ENCODE results near the gene PTGR3. TPM values are rescaled to one million over a fixed set of nuclear protein-coding genes. Genes with fewer than 3 reads are reported as not detected.
A peak's percentile ranks its signal among the peaks of the same experiment; 100 is the strongest.

Gene PTGR3
- total and polyA plus RNA-seq, 9 donors, result 15.4 to 55.7 (median 30.5) TPM

DNA sequence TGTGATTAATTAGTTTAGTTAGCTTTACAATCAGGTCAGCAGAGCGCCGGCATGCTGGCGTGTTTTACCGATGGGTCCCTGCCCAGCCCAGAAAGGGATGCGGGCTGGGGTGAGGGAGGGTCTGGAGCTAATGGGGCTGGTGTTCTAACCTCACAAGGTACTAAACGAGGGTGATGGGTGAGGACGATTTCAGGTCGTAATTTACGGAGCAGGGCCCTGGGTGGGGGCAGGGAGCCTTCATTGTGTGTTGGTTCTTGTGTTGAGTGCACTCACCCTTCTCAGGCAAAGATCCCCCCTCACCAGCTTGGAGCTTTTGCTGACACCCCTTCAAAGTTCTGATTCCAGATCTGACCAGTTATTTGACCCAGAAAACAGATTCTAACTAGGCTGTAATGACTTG lies 39.5 kb downstream of the PTGR3 start:
- no peaks in the 10 kb centered on the region for H3K4me1 ChIP-seq (ENCODE audit: insufficient read depth)
- intact Hi-C loops (cut with DNase I), result no loop called here

DNA sequence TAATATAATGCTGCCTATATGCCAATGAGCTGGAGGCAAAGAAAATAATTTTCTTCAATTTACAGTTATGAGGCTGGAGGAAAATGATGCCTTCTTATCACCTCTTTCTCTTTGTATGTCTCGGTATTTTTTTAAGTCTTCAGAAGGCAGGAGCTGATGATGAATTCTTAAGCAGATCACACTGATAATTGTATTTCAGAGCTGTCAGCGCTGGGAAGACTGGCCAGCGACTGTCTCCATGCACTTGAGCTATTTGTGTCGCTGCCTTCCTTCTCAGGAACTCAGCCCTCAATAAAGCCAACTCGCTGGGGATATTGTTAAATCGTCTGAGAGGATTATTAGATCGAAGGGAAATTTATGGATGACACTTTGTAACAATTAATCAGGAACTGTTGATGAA lies 40.3 kb downstream of the PTGR3 start:
- Histone ChIP-seq H3K36me3 (no peaks in the 10 kb centered on the region), H3K9me3 (no peaks in the 10 kb centered on the region), H3K27ac (no peak overlapping the region), H3K4me3 (no peak overlapping the region), H3K4me1 (ENCODE audit: insufficient read depth) (no peaks in the 10 kb centered on the region), H3K27me3 (no peaks in the 10 kb centered on the region)
- no peak for TF ChIP-seq POLR2A (IDR thresholded peaks at IDR 0.05)
- no peak for TF ChIP-seq EP300 (IDR thresholded peaks at IDR 0.05)
- TF ChIP-seq, protein P1, sequence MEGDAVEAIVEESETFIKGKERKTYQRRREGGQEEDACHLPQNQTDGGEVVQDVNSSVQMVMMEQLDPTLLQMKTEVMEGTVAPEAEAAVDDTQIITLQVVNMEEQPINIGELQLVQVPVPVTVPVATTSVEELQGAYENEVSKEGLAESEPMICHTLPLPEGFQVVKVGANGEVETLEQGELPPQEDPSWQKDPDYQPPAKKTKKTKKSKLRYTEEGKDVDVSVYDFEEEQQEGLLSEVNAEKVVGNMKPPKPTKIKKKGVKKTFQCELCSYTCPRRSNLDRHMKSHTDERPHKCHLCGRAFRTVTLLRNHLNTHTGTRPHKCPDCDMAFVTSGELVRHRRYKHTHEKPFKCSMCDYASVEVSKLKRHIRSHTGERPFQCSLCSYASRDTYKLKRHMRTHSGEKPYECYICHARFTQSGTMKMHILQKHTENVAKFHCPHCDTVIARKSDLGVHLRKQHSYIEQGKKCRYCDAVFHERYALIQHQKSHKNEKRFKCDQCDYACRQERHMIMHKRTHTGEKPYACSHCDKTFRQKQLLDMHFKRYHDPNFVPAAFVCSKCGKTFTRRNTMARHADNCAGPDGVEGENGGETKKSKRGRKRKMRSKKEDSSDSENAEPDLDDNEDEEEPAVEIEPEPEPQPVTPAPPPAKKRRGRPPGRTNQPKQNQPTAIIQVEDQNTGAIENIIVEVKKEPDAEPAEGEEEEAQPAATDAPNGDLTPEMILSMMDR (IDR thresholded peaks at IDR 0.05), result no peak
- WGBS, 3 donors, result 48 to 58% (median 48%) methylated on average over 7 of the region's 7 CpGs
- intact Hi-C loops (cut with DNase I), result no loop called here
- DNase-seq, result no peak

More for the DNA sequence above, 39.5 kb downstream of the PTGR3 start:
- H3K27me3 ChIP-seq, result no peaks in the 10 kb centered on the region
- DNase-seq, result no peak
- 60 to 71% (median 67%) methylated on average over 9 of the region's 9 CpGs for WGBS, 3 donors
- TF ChIP-seq EP300 (IDR thresholded peaks at IDR 0.05) (no peak), POLR2A (IDR thresholded peaks at IDR 0.05) (no peak)
- H3K9me3 ChIP-seq, result no peaks in the 10 kb centered on the region
- H3K4me3 ChIP-seq, result no peak overlapping the region
- H3K27ac ChIP-seq, result no peak overlapping the region
- no peaks in the 10 kb centered on the region for H3K36me3 ChIP-seq

DNA sequence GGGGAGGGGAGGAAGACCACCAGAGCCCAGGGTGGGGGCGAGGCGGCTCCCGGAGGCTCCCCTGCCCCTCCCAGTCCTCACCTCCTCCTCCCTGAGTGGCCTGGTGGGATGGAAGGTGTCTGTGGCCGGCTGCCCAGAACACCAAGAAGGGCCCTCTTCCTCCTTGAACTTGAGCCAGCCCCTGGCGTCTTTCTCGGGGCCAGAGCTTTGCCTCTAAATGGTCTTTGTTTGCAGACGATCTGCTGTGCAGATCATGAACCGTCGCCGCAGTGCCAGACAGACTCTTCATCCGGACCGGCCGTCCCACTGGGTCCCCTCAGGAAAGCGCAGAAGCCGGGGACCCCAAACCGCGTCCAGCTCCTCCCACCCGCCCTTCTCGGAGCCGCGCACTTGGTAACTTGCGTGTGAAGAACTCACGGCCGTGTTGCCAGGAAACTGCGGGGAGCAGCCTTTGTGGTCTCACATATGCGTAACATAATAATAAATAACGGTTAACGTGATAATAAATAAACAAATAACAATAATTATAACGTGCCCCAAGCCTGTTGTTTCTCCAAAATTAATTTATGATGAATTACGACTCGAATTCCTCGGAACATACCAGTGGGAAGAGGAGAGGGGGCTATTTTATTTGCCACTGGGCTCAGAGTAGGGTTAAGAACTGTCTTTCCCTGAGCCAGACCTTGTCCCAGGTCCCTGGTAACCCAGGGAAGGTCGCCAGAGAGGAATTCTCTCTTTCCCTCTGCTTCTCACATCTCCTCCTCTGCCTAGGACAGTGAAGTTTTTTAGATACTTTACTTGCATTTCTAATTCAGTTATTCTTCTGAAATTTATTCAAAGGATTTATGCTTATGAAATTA lies 41.0 kb downstream of the PTGR3 start:
- Histone ChIP-seq H3K27ac (no peak overlapping the region), H3K9me3 (no peaks in the 10 kb centered on the region), H3K36me3 (no peaks in the 10 kb centered on the region), H3K27me3 (no peaks in the 10 kb centered on the region), H3K4me1 (ENCODE audit: insufficient read depth) (no peaks in the 10 kb centered on the region), H3K4me3 (peak overlapping the region; percentile 16)
- peak in 1 of 5 donors; percentile 48 for DNase-seq
- TF ChIP-seq POLR2A (IDR thresholded peaks at IDR 0.05) (no peak), EP300 (IDR thresholded peaks at IDR 0.05) (no peak)
- TF ChIP-seq, protein P1 (IDR thresholded peaks at IDR 0.05), result no peak
- intact Hi-C loops (cut with DNase I), result no loop called here
- WGBS, 3 donors, result 68 to 75% (median 73%) methylated on average over 33 of the region's 33 CpGs

DNA sequence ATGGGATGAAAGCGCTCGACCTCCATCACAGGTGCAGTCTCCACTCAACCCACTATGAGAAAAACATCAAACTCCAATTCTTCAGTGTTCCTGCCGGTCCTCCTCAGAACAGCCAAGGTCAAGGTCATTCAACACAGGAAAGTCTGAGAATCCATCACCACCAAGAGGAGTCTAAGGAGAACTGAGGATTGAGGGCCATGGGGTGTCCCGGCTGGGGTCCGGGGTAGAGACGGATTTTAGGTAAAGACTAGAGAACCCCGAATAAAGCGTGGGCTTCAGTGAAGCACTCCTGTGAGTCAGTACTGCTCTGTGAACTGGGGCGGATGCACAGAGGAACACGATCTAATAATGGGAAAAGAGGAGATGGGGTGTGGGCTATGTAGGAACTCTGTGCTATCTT lies 41.8 kb downstream of the PTGR3 start:
- Histone ChIP-seq H3K27ac (no peak overlapping the region), H3K36me3 (no peaks in the 10 kb centered on the region), H3K4me1 (ENCODE audit: insufficient read depth) (no peaks in the 10 kb centered on the region), H3K27me3 (no peaks in the 10 kb centered on the region), H3K4me3 (no peak overlapping the region), H3K9me3 (no peaks in the 10 kb centered on the region)
- no peak for DNase-seq
- WGBS, 3 donors, result 83 to 84% (median 83%) methylated on average over 10 of the region's 10 CpGs
- intact Hi-C loops (cut with DNase I), result no loop called here
- TF ChIP-seq, protein P1 (IDR thresholded peaks at IDR 0.05), result no peak
- TF ChIP-seq POLR2A (IDR thresholded peaks at IDR 0.05), result no peak
- TF ChIP-seq EP300 (IDR thresholded peaks at IDR 0.05), result no peak

DNA sequence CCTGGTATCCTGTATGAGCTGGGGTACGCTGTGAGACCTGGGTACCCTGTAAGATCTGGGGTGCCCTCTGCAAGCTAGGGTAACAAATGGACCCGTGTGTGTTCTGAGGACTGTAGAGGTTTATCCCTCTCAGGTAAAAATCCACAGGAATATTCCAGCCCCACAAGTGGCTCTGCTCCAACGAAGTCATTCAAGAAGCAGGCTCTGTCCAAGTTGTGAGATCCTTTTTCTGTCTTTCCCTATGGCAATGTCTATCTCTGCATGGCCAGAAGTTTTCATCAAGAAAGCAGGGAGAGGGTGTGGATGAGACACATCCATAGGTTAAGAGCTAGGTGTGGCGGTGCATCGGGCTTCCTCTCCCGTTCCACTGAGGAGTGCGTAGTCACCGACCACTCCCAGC lies 43.0 kb downstream of the PTGR3 start:
- H3K27me3 ChIP-seq, result no peaks in the 10 kb centered on the region
- 87 to 96% (median 95%) methylated on average over 8 of the region's 8 CpGs for WGBS, 3 donors
- DNase-seq, result no peak
- H3K36me3 ChIP-seq, result no peaks in the 10 kb centered on the region
- H3K9me3 ChIP-seq, result no peaks in the 10 kb centered on the region
- no peak overlapping the region for H3K4me3 ChIP-seq
- no peaks in the 10 kb centered on the region for H3K4me1 ChIP-seq (ENCODE audit: insufficient read depth)
- intact Hi-C loops (cut with DNase I), result no loop called here
- no peak overlapping the region for H3K27ac ChIP-seq
- TF ChIP-seq EP300 (IDR thresholded peaks at IDR 0.05) (no peak), POLR2A (IDR thresholded peaks at IDR 0.05) (no peak)
- TF ChIP-seq, protein P1 (IDR thresholded peaks at IDR 0.05), result no peak
